ENCODE measurements around the gene GNAQ. TPM values are rescaled to one million over a fixed set of nuclear protein-coding genes. Genes with fewer than 3 reads are reported as not detected.

The GNAQ gene
- total and polyA plus RNA-seq, 4 donors, result 6.8 to 19.6 (median 12.6) TPM

DNA sequence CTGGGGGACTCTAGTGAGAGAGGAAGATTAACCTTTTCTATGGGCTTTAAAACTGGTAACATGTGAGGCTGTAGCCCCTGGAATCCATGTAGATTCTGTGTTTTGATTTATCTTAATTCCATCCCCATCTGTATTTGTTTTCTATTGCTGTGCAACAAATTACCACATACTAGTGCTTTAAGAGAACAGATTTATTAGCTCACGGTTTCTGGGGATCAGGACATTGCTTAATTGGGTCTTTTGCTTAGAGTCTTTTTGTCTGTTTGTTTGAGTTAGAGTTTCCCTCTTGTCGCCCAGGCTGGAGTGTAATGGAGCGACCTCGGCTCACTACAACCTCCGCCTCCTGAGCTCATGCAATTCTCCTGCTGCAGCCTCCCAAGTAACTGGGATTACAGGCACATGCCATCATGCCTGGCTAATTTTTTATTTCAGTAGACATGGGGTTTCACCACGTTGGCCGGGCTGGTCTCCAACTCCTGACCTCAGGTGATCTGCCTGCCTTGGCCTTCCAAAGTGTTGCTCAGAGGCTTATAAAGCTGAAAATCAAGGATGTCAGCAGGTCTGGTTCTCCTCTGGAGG is 353.6 kb downstream of the GNAQ start:
- TF ChIP-seq, protein P1, sequence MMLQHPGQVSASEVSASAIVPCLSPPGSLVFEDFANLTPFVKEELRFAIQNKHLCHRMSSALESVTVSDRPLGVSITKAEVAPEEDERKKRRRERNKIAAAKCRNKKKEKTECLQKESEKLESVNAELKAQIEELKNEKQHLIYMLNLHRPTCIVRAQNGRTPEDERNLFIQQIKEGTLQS (IDR thresholded peaks at IDR 0.05), result no peak
- TF ChIP-seq HNF4A (conservative IDR thresholded peaks at IDR 0.05) (no peak), NR2F2 (IDR thresholded peaks at IDR 0.05) (no peak)
- TF ChIP-seq, protein P2, sequence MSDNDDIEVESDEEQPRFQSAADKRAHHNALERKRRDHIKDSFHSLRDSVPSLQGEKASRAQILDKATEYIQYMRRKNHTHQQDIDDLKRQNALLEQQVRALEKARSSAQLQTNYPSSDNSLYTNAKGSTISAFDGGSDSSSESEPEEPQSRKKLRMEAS (IDR thresholded peaks at IDR 0.05), result no peak
- Histone ChIP-seq H3K27me3 (ENCODE audit: control insufficient read depth in 4 of 4, insufficient read depth in 4 of 4, low read length in 3 of 4) (no peaks in the 10 kb centered on the region), H3K9ac (ENCODE audit: low read depth in 1 of 2, low read length in 2 of 2) (no peak overlapping the region), H3K4me3 (ENCODE audit: low read depth in 1 of 3, low read length in 3 of 3) (no peak overlapping the region), H3K4me1 (ENCODE audit: control insufficient read depth in 4 of 4, insufficient read depth in 4 of 4, low read length in 3 of 4) (peaks cover 0 to 15% (median 5%) of the 10 kb centered on the region in 4 donors), H3K27ac (ENCODE audit: low read depth in 1 of 2, low read length in 2 of 2) (no peak overlapping the region), H3K9me3 (ENCODE audit: control insufficient read depth in 4 of 4, low read length in 3 of 4) (no peaks in the 10 kb centered on the region), H3K36me3 (ENCODE audit: control insufficient read depth in 4 of 4, insufficient read depth in 3 of 4, low read depth in 1 of 4, low read length in 3 of 4) (no peaks in the 10 kb centered on the region)
- no peak for DNase-seq (ENCODE audit: low spot score)
- WGBS, result 77% methylated on average over 7 of the region's 7 CpGs

- 90% methylated on average over 4 of the region's 4 CpGs for WGBS
- Histone ChIP-seq H3K27me3 (ENCODE audit: control insufficient read depth in 4 of 4, insufficient read depth in 4 of 4, low read length in 3 of 4) (no peaks in the 10 kb centered on the region), H3K9me3 (ENCODE audit: control insufficient read depth in 4 of 4, low read length in 3 of 4) (no peaks in the 10 kb centered on the region), H3K36me3 (ENCODE audit: control insufficient read depth in 4 of 4, insufficient read depth in 3 of 4, low read depth in 1 of 4, low read length in 3 of 4) (no peaks in the 10 kb centered on the region), H3K9ac (ENCODE audit: low read depth in 1 of 2, low read length in 2 of 2) (no peak overlapping the region), H3K27ac (ENCODE audit: low read depth in 1 of 2, low read length in 2 of 2) (no peak overlapping the region), H3K4me3 (ENCODE audit: low read depth in 1 of 3, low read length in 3 of 3) (no peak overlapping the region), H3K4me1 (ENCODE audit: control insufficient read depth in 4 of 4, insufficient read depth in 4 of 4, low read length in 3 of 4) (peaks cover 0 to 15% (median 5%) of the 10 kb centered on the region in 4 donors)
- no peak for DNase-seq (ENCODE audit: low spot score)
- TF ChIP-seq EGR1 (IDR thresholded peaks at IDR 0.05; ENCODE audit: low read depth in 2 of 2), result no peak
- TF ChIP-seq HNF4G (IDR thresholded peaks at IDR 0.05), result no peak
- TF ChIP-seq YY1 (IDR thresholded peaks at IDR 0.05), result no peak
Observed at GRCh38 chr9:77677397-77677796, 354.2 kb downstream of the GNAQ start.

- TF ChIP-seq HNF4G (IDR thresholded peaks at IDR 0.05) (no peak), RXRA (IDR thresholded peaks at IDR 0.05) (peak in 1 of 2 donors; percentile 10), NR2F2 (IDR thresholded peaks at IDR 0.05) (peak; percentile 39)
Observed at GRCh38 chr9:77673941-77674791, 357.4 kb downstream of the GNAQ start.

DNA sequence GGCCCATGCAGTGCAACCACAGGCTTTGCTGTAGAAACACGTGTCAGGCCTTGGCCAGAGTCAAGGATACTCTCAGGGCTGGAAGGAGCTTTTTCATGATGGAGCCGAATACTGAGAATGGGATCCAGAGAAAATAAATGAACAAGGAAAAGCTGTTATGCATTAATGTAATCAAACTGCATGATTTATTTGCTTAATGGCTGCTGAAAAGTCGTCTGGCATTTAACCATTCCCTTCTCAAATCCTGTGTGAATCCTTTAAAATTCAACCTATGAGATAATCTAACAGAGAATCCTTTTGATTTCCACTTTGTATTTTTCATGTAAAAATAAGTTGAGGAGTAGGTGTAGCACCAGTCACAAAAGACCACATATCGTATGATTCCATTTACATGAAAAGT is 359.4 kb downstream of the GNAQ start:
- 89% methylated on average over 4 of the region's 4 CpGs for WGBS
- no peak for DNase-seq (ENCODE audit: low spot score)
- Histone ChIP-seq H3K4me3 (ENCODE audit: low read depth in 1 of 3, low read length in 3 of 3) (no peak overlapping the region), H3K36me3 (ENCODE audit: control insufficient read depth in 4 of 4, insufficient read depth in 3 of 4, low read depth in 1 of 4, low read length in 3 of 4) (no peaks in the 10 kb centered on the region), H3K27ac (ENCODE audit: low read depth in 1 of 2, low read length in 2 of 2) (no peak overlapping the region), H3K9me3 (ENCODE audit: control insufficient read depth in 4 of 4, low read length in 3 of 4) (no peaks in the 10 kb centered on the region), H3K27me3 (ENCODE audit: control insufficient read depth in 4 of 4, insufficient read depth in 4 of 4, low read length in 3 of 4) (no peaks in the 10 kb centered on the region), H3K9ac (ENCODE audit: low read depth in 1 of 2, low read length in 2 of 2) (no peak overlapping the region), H3K4me1 (ENCODE audit: control insufficient read depth in 4 of 4, insufficient read depth in 4 of 4, low read length in 3 of 4) (peaks cover 0 to 5% (median 4%) of the 10 kb centered on the region in 4 donors)
- TF ChIP-seq NR2F2 (IDR thresholded peaks at IDR 0.05), result no peak
- no peak for TF ChIP-seq REST (IDR thresholded peaks at IDR 0.05)
- TF ChIP-seq ZBTB33 (IDR thresholded peaks at IDR 0.05), result no peak
- TF ChIP-seq, protein P1 (IDR thresholded peaks at IDR 0.05), result no peak
- no peak for TF ChIP-seq JUND (IDR thresholded peaks at IDR 0.05)

More at GRCh38 chr9:77673941-77674791, 357.4 kb downstream of the GNAQ start:
- Histone ChIP-seq H3K27ac (ENCODE audit: low read depth in 1 of 2, low read length in 2 of 2) (no peak overlapping the region), H3K4me1 (ENCODE audit: control insufficient read depth in 4 of 4, insufficient read depth in 4 of 4, low read length in 3 of 4) (peaks cover 0 to 3% (median 0%) of the 10 kb centered on the region in 4 donors), H3K9ac (ENCODE audit: low read depth in 1 of 2, low read length in 2 of 2) (no peak overlapping the region), H3K9me3 (ENCODE audit: control insufficient read depth in 4 of 4, low read length in 3 of 4) (no peaks in the 10 kb centered on the region), H3K36me3 (ENCODE audit: control insufficient read depth in 4 of 4, insufficient read depth in 3 of 4, low read depth in 1 of 4, low read length in 3 of 4) (no peaks in the 10 kb centered on the region), H3K27me3 (ENCODE audit: control insufficient read depth in 4 of 4, insufficient read depth in 4 of 4, low read length in 3 of 4) (no peaks in the 10 kb centered on the region), H3K4me3 (ENCODE audit: low read depth in 1 of 3, low read length in 3 of 3) (no peak overlapping the region)
- no peak for DNase-seq (ENCODE audit: low spot score)
- WGBS, result 84% methylated on average over 10 of the region's 10 CpGs
